GM23248 (cell line): ENCODE results near the gene SOCS2.

Experiments
- EZH2 ChIP-seq: fragments of 200-600 bp; sonication (generic); IDR thresholded peaks from 2 replicates; pipeline ENCODE4 v1.6.1; 2018; ENCODE audit warnings: antibody characterized with exemption, mild to moderate bottlenecking; ENCODE audit not compliant: insufficient read depth, poor library complexity, severe bottlenecking
- EZH2phosphoT487 ChIP-seq: fragments of 200-600 bp; sonication (generic); IDR thresholded peaks from 2 replicates; pipeline ENCODE4 v1.6.1; 2018; ENCODE audit warnings: antibody characterized with exemption, moderate library complexity, mild to moderate bottlenecking, low read depth; ENCODE audit not compliant: insufficient read depth

- no peak for TF ChIP-seq EZH2
- no peak for TF ChIP-seq EZH2phosphoT487
Observed at GRCh38 chr12:93582351-93582750, 9.9 kb downstream of the SOCS2 start.
